GM18861 (cell line): Measurements from ENCODE around the gene COL6A3.

Experiments
- ATAC-seq: cut with Tn5 transposase; IDR thresholded peaks from one replicate; pipeline ENCODE4 v1.9.1; 2021; ENCODE audit not compliant: unreplicated experiment

COL6A3 gene

GRCh38 chr2:237352279-237352845 is 61.6 kb downstream of the COL6A3 start:
- no peak for ATAC-seq

GRCh38 chr2:237351796-237352195 is 62.2 kb downstream of the COL6A3 start:
- ATAC-seq = no peak

GRCh38 chr2:237351046-237351445 is 62.9 kb downstream of the COL6A3 start:
- ATAC-seq = no peak

- no peak for ATAC-seq
Measured at GRCh38 chr2:237350597-237350996, 63.4 kb downstream of the COL6A3 start.

GRCh38 chr2:237350070-237350469 is 63.9 kb downstream of the COL6A3 start:
- no peak for ATAC-seq

GRCh38 chr2:237348281-237348865 is 65.6 kb downstream of the COL6A3 start:
- no peak for ATAC-seq

GRCh38 chr2:237345891-237346640 is 67.9 kb downstream of the COL6A3 start:
- ATAC-seq = no peak

GRCh38 chr2:237345411-237345810 is 68.6 kb downstream of the COL6A3 start:
- no peak for ATAC-seq

- ATAC-seq = no peak
Measured at GRCh38 chr2:237344942-237345341, 69.0 kb downstream of the COL6A3 start.

- no peak for ATAC-seq
Measured at GRCh38 chr2:237343993-237344392, 70.0 kb downstream of the COL6A3 start.

GRCh38 chr2:237341872-237342271 is 72.1 kb downstream of the COL6A3 start:
- ATAC-seq = no peak

GRCh38 chr2:237337586-237337985 is 76.4 kb downstream of the COL6A3 start:
- ATAC-seq = no peak

- ATAC-seq = no peak
Measured at GRCh38 chr2:237336131-237336530, 77.8 kb downstream of the COL6A3 start.

- no peak for ATAC-seq
Measured at GRCh38 chr2:237333748-237334147, 80.2 kb downstream of the COL6A3 start.

GRCh38 chr2:237330541-237330940 is 83.4 kb downstream of the COL6A3 start:
- no peak for ATAC-seq

- no peak for ATAC-seq
Measured at GRCh38 chr2:237327175-237327950, 86.6 kb downstream of the COL6A3 start.

- ATAC-seq = no peak
Measured at GRCh38 chr2:237326266-237327171, 87.4 kb downstream of the COL6A3 start.

- ATAC-seq = no peak
Measured at GRCh38 chr2:237324837-237325236, 89.1 kb downstream of the COL6A3 start.

GRCh38 chr2:237324405-237324831 is 89.5 kb downstream of the COL6A3 start:
- ATAC-seq = no peak

GRCh38 chr2:237323656-237324055 is 90.3 kb downstream of the COL6A3 start:
- ATAC-seq = no peak

- no peak for ATAC-seq
Measured at GRCh38 chr2:237322564-237322963, 91.4 kb downstream of the COL6A3 start.
